HG02798 (cell line): ENCODE data around the gene ASB8.
A peak's percentile ranks its signal among the peaks of the same experiment; 100 is the strongest.
"Not testable (repeated sequence)": the region's sequence is repeated elsewhere in the genome, so short reads cannot be mapped to it uniquely, and the experiment has no call there.

Experiments
- ATAC-seq: cut with Tn5 transposase; IDR thresholded peaks from one replicate; pipeline ENCODE4 v1.9.1; 2021; ENCODE audit warnings: mild to moderate bottlenecking; ENCODE audit not compliant: unreplicated experiment, poor library complexity

Gene ASB8

GRCh38 chr12:48145981-48146380, 11.3 kb downstream of the ASB8 start:
- no peak for ATAC-seq

GRCh38 chr12:48143898-48144297, 13.4 kb downstream of the ASB8 start:
- no peak for ATAC-seq

- ATAC-seq = no peak
Measured at GRCh38 chr12:48142818-48143674, 14.3 kb downstream of the ASB8 start.

DNA sequence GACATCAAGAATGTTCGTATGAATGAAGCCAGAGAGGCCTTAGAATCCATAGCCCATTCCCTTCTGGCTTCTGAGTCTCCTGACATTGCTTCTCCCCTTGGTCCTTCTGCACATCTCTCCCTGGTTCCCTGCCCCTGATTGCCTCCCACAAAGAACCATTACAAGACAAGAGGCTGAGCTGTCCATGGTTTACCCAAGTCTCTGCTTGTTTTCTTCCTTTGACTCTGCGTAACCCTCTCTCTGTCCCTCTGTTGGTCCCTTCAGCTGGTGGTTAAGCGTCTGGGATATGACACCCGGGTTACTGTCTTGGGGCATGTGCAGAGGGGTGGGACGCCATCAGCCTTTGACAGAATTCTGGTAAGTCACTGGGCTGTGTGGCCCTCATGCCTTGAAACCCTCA, 22.3 kb downstream of the ASB8 start:
- ATAC-seq = no peak

DNA sequence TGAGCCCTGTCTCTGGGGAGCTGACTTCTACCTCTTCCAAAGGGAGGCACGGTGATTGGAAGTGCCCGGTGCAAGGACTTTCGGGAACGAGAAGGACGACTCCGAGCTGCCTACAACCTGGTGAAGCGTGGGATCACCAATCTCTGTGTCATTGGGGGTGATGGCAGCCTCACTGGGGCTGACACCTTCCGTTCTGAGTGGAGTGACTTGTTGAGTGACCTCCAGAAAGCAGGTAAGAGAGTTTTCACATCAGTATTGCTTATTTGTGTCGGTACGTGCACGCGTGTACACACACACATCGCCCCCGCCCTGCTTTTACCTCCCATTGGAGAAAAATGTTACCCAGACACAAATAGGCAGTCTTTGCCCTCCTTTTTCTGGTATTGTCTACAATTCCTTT, 24.5 kb downstream of the ASB8 start:
- no peak for ATAC-seq

DNA sequence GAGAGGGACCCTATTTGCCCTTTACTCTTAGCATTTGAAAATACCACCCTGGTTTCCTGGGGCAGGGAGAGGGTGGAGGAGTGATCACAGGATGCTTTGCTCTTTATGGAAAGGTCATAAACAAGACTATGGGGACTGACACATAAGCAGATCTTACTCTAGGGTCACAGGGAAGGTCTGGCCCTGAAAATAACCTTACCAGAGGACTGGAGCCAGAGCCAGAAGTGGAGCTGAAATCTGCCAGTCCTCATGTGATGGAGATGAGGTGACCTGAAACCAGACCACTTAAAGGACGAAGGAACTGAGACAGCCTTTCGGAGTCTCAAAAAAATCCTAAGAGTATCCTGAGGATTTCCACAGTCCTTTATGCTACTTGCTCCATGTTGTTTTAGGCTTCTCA, 25.8 kb downstream of the ASB8 start:
- no peak for ATAC-seq

DNA sequence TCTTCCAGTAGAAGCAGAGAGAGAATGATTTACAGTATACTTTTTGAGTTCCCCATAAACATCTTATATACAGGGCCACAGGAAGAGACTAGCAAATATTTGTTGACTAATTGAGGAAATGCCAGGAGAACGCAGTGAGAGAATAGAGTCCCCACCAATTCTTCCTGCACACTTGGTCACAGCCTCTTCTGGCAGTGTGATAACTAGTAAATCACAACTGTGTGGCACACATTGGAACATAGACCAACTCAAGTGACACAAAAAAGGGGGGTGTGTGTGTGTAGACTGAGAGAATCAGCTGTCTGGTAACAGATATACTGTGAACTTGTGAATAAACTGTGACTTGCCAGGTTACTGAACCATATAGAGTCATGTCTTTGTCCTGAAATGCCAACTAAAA, 27.9 kb downstream of the ASB8 start:
- ATAC-seq = no peak

DNA sequence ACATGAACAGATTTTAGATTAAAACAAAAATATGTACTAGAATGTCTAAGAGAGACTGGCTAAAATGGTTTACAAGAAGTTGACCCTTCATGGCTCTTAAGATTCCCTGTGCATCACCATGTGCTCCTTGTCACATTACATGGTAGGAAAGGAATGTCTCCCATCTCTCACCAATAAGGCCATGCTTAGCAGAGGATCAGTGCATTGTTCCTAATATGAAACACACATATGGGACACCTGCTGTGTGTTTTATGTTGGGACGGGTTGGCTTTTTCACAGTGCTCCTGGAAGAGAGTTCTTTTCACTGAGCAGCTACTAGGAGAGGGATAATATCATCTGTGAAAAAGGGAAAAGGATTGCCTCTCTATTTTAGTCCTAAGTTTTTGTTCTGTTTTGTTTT, 28.5 kb downstream of the ASB8 start:
- ATAC-seq = no peak

- no peak for ATAC-seq
Measured at GRCh38 chr12:48126953-48127630, 30.2 kb downstream of the ASB8 start.

DNA sequence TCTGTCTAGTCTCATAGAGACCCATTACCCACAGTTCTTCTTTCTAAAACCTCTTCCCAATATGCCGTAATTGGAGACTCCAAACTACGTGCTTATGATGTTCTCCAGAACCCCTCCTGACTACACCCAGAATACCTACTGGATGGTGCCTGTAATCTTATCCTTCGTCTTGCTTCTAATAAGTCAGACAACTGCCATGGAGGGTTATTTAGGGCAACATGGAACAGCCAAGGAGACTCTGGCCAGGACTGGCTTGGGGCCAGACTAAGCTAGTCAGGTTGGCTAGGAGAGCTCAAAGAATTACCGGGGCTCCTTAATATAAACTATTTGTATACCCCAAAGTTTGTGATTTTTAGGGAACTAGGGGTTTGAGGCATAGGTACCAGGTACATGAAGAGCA, 31.3 kb downstream of the ASB8 start:
- ATAC-seq = no peak

DNA sequence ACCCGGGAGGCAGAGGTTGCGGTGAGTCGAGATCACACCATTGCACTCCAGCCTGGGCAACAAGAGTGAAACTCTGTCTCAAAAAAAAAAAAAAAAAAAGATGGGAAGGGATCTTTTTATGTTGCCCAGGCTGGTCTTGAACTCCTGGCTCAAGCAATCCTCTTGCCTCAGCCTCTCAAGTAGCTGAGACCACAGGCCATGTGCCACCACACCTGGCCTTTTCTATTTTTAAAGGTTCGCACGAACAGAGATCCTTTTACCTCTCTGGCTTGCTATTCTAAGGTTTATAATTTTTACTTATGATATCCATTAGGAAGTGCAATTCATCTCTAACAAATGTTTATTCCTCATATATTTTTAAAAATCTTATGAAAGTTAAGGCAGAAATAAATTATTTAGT, 31.8 kb downstream of the ASB8 start:
- not testable (repeated sequence) for ATAC-seq

GRCh38 chr12:48123169-48123568, 34.1 kb downstream of the ASB8 start:
- ATAC-seq = no peak

DNA sequence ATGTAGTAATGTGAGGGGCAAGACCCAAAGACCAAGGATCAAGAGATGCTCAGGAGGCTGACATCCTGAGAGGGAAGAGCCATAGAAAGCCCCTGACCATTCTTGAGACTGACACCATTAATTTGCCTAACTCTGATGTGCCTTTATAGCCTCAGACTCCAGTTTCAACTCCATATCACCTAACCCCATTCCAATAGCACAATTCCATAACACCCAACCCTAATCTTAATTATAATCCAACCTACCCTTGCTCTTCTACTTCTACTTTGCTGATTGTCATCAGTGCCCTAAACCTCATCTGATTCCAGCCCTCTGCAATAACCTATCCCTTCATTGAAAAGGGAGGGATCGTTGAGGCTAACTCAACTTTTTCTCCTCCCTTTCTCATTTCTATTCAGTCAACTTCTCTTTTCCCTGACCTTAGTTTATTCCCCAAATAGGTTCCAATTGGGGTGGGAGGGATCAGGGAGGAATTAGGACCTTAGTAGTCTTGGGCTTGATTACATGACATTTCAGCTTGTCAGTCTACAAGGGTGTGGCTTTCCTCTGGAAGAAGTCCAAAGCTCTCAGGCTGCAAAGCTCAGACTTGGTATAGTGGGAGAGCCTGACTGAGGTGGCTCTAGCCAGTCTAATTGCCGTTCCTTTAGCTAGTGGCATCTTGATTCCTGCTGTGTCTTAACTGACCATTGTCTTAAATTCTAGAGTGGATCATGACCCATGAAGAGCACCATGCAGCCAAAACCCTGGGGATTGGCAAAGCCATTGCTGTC, 35.1 kb downstream of the ASB8 start:
- no peak for ATAC-seq

GRCh38 chr12:48121522-48121921, 35.8 kb downstream of the ASB8 start:
- ATAC-seq = no peak

GRCh38 chr12:48119834-48120195, 37.5 kb downstream of the ASB8 start:
- ATAC-seq = no peak

GRCh38 chr12:48119078-48119833, 38.1 kb downstream of the ASB8 start, which contains the start of gene PFKM:
Gene PFKM (plus strand): TSS chr12:48119364. CDS start chr12:48122775, 3,411 bp downstream.
- peak; percentile 100 for ATAC-seq

DNA sequence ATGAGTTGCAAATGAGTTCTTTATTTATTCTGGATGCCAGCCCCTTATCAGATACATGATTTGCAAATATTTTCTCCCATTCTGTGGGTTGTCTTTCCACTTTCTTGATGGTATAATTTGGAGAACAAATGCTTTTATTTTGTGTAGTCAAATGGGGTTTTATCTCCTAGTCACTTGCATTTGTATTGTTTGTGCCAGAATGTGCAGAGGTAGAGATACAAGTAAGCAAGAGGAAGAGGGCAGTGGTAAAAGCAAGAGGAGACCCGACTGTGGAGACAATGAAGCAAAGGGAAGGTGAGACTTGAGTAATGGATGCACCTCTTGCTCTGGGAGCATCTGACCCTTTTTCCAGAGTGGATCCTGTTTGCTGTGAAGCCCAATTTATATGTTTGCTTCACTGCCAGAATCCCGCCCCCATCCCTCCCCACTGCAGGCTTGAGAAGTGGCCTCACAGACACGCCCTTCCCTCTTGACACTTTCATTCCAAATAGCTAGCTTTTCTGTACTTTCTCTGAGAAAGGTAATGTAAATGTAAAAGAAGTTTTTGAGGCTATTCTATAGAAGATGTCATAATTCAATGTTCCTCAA, 38.9 kb downstream of the ASB8 start:
- no peak for ATAC-seq

GRCh38 chr12:48115957-48116356, 41.4 kb downstream of the ASB8 start:
- ATAC-seq = no peak

- not testable (repeated sequence) for ATAC-seq
Measured at GRCh38 chr12:48111312-48111693, 46.0 kb downstream of the ASB8 start.

DNA sequence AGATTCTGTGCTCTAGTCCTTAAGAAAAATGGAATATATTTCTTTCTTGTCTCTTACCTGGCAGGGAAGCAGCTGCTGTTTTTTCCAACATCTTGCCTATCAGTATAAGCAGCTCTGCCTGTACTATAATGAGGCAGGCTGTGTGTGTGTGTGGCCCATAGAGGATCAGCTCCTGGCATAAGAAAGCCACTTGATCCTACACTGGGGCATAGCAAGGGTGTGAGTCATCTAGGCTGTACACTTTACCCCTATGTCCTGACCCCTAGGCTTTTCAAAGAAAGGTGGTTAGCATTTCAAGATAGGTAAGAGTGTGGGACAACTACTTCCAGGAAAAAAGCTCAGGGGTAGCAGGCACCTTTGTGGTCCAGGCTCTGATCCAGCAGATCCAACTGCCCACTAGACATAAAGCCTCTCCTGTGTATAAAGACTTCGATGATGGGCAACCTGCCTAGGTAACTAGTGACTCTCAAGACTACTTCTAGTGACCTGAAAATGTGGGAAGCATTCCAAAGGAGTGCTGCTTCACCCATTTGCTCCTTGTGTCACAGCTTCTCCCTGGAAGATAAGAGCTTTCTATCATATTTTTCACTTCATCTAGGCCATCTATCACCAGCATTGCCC, 46.5 kb downstream of the ASB8 start:
- no peak for ATAC-seq
